ENCODE data around the gene IL19. TPM values are rescaled to one million over a fixed set of nuclear protein-coding genes. Genes with fewer than 3 reads are reported as not detected.

The IL19 gene
- total RNA-seq, 1 experiment from 2014 or later: not detected

DNA sequence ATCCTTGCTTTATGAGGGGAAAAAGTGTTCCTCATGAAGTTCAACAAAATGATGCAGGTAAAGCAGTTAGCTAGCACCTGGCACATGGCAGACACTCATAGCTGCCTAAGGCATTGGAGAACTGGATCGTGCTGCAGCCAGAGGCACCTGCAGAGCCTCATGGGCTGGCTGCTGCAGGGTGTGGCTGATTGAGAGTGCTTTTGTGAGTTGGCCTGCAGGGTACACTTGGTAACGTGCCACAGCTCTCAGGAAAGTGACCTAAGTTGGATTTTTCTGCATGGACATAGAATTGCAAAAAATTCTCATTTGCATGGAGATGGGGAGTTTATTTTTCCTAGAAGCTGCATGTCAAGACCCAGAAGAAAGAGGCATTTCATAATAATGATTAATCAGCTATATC lies 63.2 kb downstream of the IL19 start:
- TF ChIP-seq, protein P1, sequence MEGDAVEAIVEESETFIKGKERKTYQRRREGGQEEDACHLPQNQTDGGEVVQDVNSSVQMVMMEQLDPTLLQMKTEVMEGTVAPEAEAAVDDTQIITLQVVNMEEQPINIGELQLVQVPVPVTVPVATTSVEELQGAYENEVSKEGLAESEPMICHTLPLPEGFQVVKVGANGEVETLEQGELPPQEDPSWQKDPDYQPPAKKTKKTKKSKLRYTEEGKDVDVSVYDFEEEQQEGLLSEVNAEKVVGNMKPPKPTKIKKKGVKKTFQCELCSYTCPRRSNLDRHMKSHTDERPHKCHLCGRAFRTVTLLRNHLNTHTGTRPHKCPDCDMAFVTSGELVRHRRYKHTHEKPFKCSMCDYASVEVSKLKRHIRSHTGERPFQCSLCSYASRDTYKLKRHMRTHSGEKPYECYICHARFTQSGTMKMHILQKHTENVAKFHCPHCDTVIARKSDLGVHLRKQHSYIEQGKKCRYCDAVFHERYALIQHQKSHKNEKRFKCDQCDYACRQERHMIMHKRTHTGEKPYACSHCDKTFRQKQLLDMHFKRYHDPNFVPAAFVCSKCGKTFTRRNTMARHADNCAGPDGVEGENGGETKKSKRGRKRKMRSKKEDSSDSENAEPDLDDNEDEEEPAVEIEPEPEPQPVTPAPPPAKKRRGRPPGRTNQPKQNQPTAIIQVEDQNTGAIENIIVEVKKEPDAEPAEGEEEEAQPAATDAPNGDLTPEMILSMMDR (conservative IDR thresholded peaks at IDR 0.05): no peak
- no peaks in the 10 kb centered on the region for H3K79me1 ChIP-seq (ENCODE audit: insufficient read depth, low read depth, low read length, poor library complexity, severe bottlenecking)
- H3T11ph ChIP-seq (ENCODE audit: low read length): no peak overlapping the region
- no peaks in the 10 kb centered on the region for H3K27me3 ChIP-seq (ENCODE audit: insufficient read depth, low read length)
- no peaks in the 10 kb centered on the region for H3K9me3 ChIP-seq (ENCODE audit: control insufficient read depth, low read depth, low read length)
- H2AFZ ChIP-seq (ENCODE audit: low read length): no peak overlapping the region
- no peaks in the 10 kb centered on the region for H3K79me2 ChIP-seq (ENCODE audit: insufficient read depth, low read length)
- H3K56ac ChIP-seq (ENCODE audit: insufficient read length, low read depth, low read length): no peak overlapping the region
- no peak overlapping the region for H3K23ac ChIP-seq (ENCODE audit: insufficient read length, low read depth, low read length)
- H3K14ac ChIP-seq (ENCODE audit: insufficient read depth, low read length): no peak overlapping the region
- DNase-seq: no peak
- H3K4me2 ChIP-seq (ENCODE audit: insufficient read depth, insufficient read length, low read length): no peak overlapping the region
- H3K23me2 ChIP-seq (ENCODE audit: insufficient read length, low read depth, low read length, poor library complexity, severe bottlenecking): no peaks in the 10 kb centered on the region
- no peak overlapping the region for H3K27ac ChIP-seq (ENCODE audit: insufficient read length, low read depth, low read length)
- no peak overlapping the region for H4K5ac ChIP-seq (ENCODE audit: insufficient read length, low read depth, low read length)
- H4K91ac ChIP-seq (ENCODE audit: insufficient read length, low read depth, low read length): no peak overlapping the region
- H2BK5ac ChIP-seq (ENCODE audit: insufficient read length, low read length): no peak overlapping the region
- H3K27me3 Mint-ChIP-seq (ENCODE audit: low read depth): peaks cover 4% of the 10 kb centered on the region
- H2BK120ac ChIP-seq (ENCODE audit: low read depth, low read length, poor library complexity, severe bottlenecking): no peak overlapping the region
- H3K9ac ChIP-seq (ENCODE audit: extremely low read depth, insufficient read length, low read length): no peak overlapping the region
- H3K4me1 ChIP-seq (ENCODE audit: insufficient read depth, low read length): no peaks in the 10 kb centered on the region
- no peaks in the 10 kb centered on the region for H4K20me1 ChIP-seq (ENCODE audit: control insufficient read depth, insufficient read depth, insufficient read length)
- no peak overlapping the region for H3K4me3 Mint-ChIP-seq
- H3K4ac ChIP-seq (ENCODE audit: low read depth, low read length): no peak overlapping the region
- H2BK20ac ChIP-seq (ENCODE audit: low read depth, low read length, poor library complexity, severe bottlenecking): no peak overlapping the region
- H2AK5ac ChIP-seq (ENCODE audit: insufficient read length, low read length): no peak overlapping the region
- H2BK12ac ChIP-seq (ENCODE audit: insufficient read length, low read depth, low read length): no peak overlapping the region
- H3K36me3 Mint-ChIP-seq (ENCODE audit: insufficient read depth in 1 of 3, low read depth in 3 of 3): no peaks in the 10 kb centered on the region
- no peak overlapping the region for H3K27ac Mint-ChIP-seq
- no CpG with 5 or more reads among the region's 2 CpGs for WGBS (ENCODE audit: extremely low coverage, insufficient read length, low lambda C conversion rate)
- H3K9me3 Mint-ChIP-seq: no peaks in the 10 kb centered on the region
- H3K18ac ChIP-seq (ENCODE audit: insufficient read length, low read depth, low read length): no peak overlapping the region
- no peak overlapping the region for H2BK15ac ChIP-seq (ENCODE audit: low read depth, low read length)
- H4K8ac ChIP-seq (replicated peaks; ENCODE audit: insufficient read length, low read depth, low read length): no peak overlapping the region
- no peaks in the 10 kb centered on the region for H3K4me1 Mint-ChIP-seq

Measured in H9 (cell line).